Measurements from ENCODE around the gene TAX1BP3.

The TAX1BP3 gene

DNA sequence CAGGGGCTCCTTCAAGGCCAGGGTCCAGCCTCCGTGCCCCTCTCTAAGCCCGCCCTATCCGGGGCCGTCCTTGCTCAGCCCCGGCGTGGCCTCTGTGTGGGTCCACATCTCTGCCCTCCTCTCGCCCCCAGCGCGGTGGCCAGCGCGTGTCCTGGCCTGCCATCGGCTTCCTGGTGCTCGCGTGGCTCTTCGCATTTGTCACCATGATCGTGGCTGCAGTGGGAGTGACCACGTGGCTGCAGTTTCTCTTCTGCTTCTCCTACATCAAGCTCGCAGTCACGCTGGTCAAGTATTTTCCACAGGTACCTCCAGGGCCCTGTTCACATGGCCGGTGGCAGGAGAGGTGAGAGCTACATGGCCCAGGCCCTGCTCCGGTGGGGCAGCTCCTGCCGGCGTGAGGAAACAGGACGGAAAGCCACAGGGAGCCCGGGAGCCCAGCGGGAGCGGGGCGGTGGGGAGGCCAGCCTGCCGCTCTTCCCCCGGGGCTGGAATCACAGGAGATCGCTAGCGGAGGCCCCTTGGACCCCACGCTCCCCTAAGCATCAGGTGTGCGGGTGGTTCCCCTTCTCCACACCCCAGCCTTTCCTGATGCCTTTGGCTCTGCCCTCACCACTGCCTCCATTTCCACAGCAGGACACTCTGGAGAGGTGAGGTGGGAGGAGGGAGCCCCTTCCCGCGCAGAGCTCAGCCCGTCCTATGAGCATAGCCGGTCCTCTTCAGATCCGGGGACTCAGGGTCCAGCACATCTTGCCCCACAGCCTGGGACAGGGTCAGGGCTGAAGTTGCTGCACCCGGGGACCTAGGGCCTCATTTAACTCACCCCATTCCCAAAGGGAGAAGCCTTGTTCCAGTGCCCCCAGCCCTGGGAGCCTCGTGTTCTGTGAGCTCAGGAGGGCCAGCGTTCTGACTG, 10.2 kb downstream of the TAX1BP3 start:
- no peak for DNase-seq

DNA sequence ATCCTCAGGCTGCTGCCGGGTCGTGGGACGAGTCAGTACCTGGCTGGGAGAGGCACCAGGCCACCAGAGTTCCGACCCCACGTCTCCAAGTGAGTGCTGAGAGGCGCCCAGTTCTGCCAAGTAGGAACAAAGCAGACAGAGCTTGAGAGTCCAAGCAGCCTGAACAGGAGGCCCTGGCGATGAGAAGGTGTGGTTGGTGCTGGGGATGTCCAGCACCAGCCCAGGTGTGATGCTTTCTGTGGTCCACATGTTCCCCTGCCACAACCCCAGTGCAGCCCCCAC, 10.8 kb downstream of the TAX1BP3 start:
- DNase-seq = no peak

GRCh38 chr17:3656755-3657587, 11.4 kb downstream of the TAX1BP3 start:
- no peak for DNase-seq

DNA sequence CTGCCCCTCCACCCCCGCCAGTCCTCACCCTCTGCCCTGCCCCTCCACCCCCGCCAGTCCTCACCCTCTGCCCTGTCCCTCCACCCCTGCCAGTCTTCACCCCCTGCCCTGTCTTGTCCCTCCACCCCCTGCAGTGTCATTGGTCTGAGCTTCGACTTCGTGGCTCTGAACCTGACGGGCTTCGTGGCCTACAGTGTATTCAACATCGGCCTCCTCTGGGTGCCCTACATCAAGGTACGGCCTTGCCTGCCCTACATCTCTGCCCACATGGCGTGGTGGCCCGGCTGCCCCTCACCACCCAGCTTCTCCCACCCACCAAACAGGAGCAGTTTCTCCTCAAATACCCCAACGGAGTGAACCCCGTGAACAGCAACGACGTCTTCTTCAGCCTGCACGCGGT, 12.0 kb downstream of the TAX1BP3 start:
- no peak for DNase-seq

DNA sequence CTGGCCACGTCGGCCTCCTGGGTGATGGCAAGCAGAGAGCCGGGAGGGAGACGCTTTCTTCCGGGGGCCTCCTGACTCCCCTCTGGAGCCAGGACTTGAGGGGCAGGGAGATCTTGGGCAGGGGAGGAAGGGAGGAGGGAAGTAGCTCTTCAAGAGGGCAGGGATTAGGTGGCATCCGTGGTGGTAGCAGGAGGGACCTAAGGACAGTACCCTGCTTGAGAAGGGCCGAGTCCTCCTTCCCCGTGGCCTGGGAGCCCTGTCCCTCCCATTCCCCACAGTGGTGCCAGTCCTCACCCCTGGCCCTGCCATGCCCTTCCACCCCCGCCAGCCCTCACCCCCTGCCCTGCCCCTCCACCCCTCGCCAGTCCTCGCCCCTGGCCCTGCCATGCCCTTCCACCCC, 12.6 kb downstream of the TAX1BP3 start:
- DNase-seq = no peak

DNA sequence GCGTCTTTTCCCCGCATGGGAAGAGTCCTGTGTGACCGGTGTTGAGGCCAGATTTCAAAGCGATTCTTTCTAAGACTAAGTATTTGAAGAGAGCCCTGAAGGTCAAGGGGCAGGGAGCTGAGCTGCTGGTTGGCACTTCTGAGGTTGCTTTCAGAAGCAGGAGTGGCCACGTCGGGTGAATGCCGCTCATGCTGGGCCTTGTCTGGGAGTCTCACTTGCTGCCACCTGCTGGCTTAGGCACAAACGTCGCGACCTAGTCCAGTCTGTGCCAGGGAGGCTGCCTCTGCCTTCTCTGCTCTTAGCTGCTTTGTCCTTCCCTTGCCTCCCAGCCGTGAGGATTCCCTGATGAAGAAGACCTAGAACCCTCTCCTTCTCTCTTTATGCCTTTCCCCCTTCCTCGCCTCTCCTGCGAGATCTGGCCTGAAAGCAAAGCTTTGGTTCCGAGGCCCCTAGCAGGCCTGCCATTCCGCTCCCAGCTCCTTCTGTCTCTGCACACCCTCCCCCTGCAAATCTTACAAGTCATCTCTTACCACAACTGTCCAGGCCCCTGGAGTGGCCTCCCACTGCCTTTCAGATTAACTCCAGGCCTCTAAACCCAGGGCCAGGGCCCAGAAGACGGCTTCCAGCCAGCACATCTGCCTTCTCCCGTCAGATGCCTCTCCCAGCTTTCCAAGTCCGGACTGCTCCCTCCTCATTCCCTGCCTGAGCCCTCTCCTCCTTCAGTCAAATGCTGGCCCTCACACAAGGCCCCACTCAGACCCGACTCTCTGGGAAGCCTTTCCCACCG, 20.4 kb downstream of the TAX1BP3 start:
- DNase-seq = peak; percentile 36

DNA sequence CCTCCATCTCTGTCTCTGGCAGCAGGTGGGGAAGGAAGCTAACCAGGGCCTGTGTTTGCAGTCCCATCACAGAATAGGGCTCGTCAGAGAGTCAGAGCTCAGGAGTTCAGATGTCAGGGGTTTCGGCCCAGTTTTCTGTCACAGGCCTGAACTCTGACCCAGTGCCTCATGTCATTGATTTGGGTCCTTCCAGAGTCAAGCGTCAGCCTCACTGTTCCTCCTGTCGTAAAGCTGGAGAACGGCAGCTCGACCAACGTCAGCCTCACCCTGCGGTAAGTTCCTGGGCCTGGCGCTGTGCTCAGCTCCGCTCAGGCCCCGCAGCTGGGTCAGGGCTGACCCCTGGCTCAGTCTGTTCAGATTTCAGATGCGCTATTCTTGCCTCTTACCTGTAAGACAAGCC, 21.1 kb downstream of the TAX1BP3 start:
- DNase-seq = no peak

GRCh38 chr17:3645310-3645709, 23.1 kb downstream of the TAX1BP3 start:
- DNase-seq = no peak

GRCh38 chr17:3643889-3644349, 24.5 kb downstream of the TAX1BP3 start:
- no peak for DNase-seq

DNA sequence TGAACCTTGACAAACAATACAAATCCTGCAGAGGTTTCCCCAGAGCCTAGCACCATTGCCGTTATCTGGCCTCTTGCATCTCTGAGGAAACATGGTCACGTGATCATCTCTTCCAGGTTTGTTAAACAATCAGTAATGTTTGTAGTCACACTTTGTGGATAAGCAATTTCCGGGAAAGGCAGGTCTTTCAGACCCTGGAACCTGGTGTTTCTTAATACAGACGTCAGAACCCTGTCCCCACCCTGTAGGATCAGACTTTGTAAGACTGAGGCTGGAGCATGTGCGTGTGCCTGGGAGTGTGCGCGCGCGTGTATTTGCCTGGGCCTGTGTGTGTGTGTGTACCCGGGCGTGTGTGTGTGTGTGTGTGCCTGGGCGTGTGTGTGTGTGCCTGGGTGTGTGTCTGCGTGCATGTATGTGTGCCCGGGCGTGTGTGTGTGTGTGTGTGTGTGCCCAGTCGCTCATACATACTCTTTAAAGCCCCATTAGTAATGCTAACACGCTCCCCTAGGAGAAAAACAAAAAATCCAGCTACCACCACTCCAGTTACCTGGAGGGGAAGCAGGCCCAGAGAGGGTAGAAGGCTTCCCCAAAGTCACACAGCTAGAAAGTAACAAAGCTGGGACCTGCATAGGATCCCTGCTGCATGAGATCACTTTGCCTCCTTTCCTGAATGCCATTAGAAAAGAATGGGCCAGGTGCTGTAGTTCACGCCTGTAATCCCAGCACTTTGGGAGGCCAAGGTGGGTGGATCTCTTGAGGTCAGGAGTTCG, 26.5 kb downstream of the TAX1BP3 start:
- no peak for DNase-seq

DNA sequence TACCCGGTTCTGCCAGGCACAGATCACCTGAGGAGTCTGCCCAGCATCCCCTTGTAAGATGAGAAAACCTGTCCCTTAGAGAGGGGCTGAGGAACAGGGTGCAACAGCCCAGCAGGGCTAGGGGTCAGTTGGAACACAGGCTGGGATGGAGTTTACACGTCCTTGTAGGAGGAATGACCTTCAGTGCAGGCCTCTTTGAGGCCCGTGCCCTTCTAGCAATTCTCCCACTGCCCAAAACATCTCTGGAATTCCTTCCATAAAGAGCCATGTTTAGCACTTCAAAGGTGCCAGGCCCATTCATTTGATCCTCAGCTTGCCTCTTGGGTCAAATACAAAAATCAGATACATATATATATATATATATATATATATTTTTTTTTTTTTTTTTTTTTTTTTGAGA, 27.4 kb downstream of the TAX1BP3 start:
- no peak for DNase-seq

GRCh38 chr17:3639981-3640596, 28.3 kb downstream of the TAX1BP3 start:
- DNase-seq = no peak

GRCh38 chr17:3636908-3637373, 31.4 kb downstream of the TAX1BP3 start:
- peak; percentile 8 for DNase-seq

DNA sequence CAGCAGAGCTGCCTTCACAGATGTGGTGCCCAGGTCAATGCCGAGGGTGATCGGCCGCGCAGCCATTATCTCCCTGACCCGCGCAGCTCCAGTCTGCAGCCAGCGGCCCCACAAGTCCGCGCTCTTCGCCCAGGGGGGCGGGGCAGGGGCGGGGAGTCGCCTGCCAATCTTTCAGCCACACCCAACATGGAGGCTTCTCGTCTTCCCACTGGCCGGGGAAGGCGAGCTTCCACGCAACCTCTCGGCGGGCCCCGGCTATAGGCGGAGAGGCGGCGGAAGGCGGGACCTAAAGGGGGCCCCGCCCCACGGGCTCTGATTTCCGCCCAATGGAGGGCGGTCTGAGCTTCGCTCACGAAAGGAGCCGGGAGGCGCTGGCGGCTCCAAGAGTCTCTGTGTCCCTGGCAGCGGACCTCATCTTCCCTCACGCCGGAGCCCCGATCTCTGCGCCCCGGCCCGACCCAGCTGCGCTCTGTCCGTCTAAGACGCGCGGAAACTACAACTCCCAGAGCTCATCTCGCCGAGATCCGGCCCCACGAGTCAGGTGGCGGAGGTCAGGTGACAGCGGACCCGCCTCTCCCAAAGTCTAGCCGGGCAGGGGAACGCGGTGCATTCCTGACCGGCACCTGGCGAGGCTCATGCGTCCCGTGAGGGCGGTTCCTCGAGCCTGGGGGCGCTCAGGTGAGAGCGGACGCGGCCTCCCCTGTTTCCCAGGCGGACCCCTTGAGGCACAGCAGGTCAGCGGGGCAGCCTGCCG, 32.0 kb downstream of the TAX1BP3 start, which contains the start of the genes CTNS and SHPK:
CTNS (plus strand) TSS at position 607 of the 754 bp plus-strand sequence. CDS start 3,447 bp downstream, outside the sequence.
SHPK (minus strand) TSS at position 97 of the 754 bp plus-strand sequence; CDS start at position 66, 31 bp downstream.
- DNase-seq = peak; percentile 92

DNA sequence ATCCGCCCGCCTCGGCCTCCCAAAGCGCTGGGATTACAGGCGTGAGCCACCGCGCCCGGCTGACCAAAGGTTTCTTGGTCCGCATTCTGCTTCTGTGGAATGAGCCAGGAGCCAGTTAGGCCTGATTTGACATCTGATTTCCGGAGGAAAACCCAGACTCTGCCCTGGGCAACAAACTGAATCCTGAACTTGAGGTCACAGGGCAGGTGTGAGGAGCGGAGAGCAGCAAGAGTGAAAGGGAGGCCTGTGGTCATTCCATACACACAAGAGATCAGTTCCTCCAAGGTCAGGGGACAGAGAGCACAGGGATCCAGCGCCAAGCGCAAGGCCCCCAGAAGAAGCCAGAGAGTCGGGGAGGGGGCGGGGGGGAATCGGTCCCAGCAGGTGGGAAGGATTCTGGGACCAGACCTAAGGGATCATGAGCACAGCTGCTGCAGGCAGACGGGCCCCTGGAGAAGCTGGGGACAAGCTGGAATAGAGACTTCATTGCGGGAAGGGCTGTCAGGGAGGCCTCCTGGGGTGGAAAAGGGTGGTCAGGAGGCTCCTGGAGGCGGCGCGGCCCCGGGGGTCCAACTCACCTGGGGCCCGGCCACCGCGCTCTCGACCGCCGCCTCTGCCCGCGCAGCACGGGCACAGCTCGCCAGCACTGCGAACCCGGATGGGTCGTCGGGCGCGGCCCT, 32.8 kb downstream of the TAX1BP3 start:
- no peak for DNase-seq

DNA sequence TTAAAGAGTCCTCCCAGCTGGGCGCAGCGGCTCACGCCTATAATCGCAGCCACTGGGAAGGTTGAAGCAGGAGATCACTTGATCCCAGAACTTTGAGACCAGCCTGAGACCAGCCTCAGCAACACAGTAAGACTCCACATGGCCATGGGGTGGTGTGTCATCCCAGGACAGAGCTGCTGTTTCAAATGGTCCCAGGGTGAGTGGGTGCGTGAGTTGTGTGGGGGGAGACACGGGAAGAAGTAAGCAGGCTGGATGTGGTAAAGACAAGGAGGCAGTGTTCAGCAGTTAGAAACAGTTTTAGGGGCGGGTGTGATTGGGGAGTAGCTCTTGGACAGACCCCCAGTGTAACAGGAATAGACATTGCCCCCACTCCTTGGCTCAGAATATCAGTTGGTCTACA, 36.1 kb downstream of the TAX1BP3 start:
- DNase-seq = no peak

GRCh38 chr17:3630781-3631180, 37.6 kb downstream of the TAX1BP3 start:
- DNase-seq = no peak

DNA sequence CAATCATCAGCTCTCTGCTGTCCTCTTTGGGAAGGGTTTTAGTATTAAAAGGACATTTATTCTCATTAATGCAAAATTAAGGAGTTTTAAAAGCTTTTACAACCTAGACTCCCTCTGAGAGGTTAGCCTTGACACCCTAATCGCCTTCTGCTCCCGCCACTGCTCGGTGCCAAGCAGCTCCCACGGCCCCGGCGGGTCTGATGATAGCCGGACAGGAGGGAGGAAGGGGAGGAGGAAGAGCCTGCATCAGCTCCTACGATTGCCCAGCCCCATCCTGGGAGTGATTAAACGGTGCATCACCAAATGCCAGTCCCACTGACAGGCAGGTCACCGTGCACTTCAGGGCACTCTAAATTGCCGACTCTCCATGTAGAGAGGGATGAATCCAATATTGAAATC, 40.6 kb downstream of the TAX1BP3 start:
- DNase-seq = no peak

GRCh38 chr17:3626831-3627768, 41.3 kb downstream of the TAX1BP3 start:
- DNase-seq = no peak

Measured in stimulated activated CD4-positive, alpha-beta T cell treated with anti-CD3 and anti-CD28 coated beads, Interleukin-12 subunit alpha, Interleukin-12 subunit beta, amount 100 ng/mL, for 4 hours (primary cell).